Keratinocyte (primary cell): ENCODE results near the gene RTN1. TPM values are rescaled to one million over a fixed set of nuclear protein-coding genes. Genes with fewer than 3 reads are reported as not detected.

ENCODE experiments used
- DNase-seq: peaks from one replicate; pipeline ENCODE4 v3.0.0-alpha.2; 2011; ENCODE audit warnings: low read depth, missing footprints, low spot score
- FAIRE-seq: peaks from 2 replicates; lab custom pipeline; 2011; peaks lifted over from hg19 to GRCh38; lab: Jason Lieb, UNC
- H2AFZ ChIP-seq: 2 replicates; pipeline ENCODE4 v1.6.0; 2012; ENCODE audit warnings: low read length, control low read depth, inconsistent platforms; ENCODE audit not compliant: control insufficient read depth
- H3K27ac ChIP-seq: 2 replicates; pipeline ENCODE4 v1.5.1; 2011; ENCODE audit warnings: low read length; ENCODE audit not compliant: control insufficient read depth, insufficient read depth
- H3K27me3 ChIP-seq: 3 replicates; pipeline ENCODE4 v1.6.0; 2011; ENCODE audit warnings: low read length; ENCODE audit not compliant: control insufficient read depth, insufficient read depth; ENCODE audit errors: extremely low read depth
- H3K36me3 ChIP-seq, 2 experiments: 2 replicates in 1 of 2; 3 replicates in 1 of 2; pipeline ENCODE4 v1.5.1; 2011; ENCODE audit warnings: low read length in 2 of 2, mild to moderate bottlenecking in 1 of 2; ENCODE audit not compliant: control insufficient read depth in 2 of 2, insufficient read depth in 2 of 2; ENCODE audit errors: extremely low read depth in 1 of 2
- H3K4me1 ChIP-seq: 3 replicates; pipeline ENCODE4 v1.5.1; 2011; ENCODE audit warnings: low read length; ENCODE audit not compliant: control insufficient read depth, insufficient read depth; ENCODE audit errors: extremely low read depth
- H3K4me2 ChIP-seq: 3 replicates; pipeline ENCODE4 v1.6.0; 2011; ENCODE audit warnings: low read depth, low read length; ENCODE audit not compliant: control insufficient read depth, insufficient read depth; ENCODE audit errors: extremely low read depth
- H3K4me3 ChIP-seq, 3 experiments: fragments of 200-600 bp in 1 of 3; sonication (generic) in 1 of 3; 2 replicates in 2 of 3; 3 replicates in 1 of 3; pipeline ENCODE4 v1.5.1; 2011 to 2016; ENCODE audit warnings: low read length in 3 of 3, mild to moderate bottlenecking in 3 of 3, control low read depth in 2 of 3, inconsistent platforms in 1 of 3, low read depth in 1 of 3, mixed read lengths in 1 of 3, mixed run types in 1 of 3, moderate library complexity in 1 of 3; ENCODE audit not compliant: control insufficient read depth in 2 of 3, insufficient read depth in 2 of 3; ENCODE audit errors: extremely low read depth in 1 of 3
- H3K79me2 ChIP-seq: 2 replicates; pipeline ENCODE4 v1.6.0; 2012; ENCODE audit warnings: low read length; ENCODE audit not compliant: control insufficient read depth, insufficient read depth
- H3K9ac ChIP-seq: 3 replicates; pipeline ENCODE4 v1.6.0; 2011; ENCODE audit warnings: low read length; ENCODE audit not compliant: control insufficient read depth, insufficient read depth; ENCODE audit errors: extremely low read depth
- H3K9me1 ChIP-seq: 3 replicates; pipeline ENCODE4 v1.6.0; 2011; ENCODE audit warnings: low read length; ENCODE audit not compliant: control insufficient read depth, insufficient read depth; ENCODE audit errors: extremely low read depth
- H3K9me3 ChIP-seq: 2 replicates; pipeline ENCODE4 v1.5.1; 2012; ENCODE audit warnings: low read depth, low read length; ENCODE audit not compliant: control insufficient read depth
- H4K20me1 ChIP-seq: 3 replicates; pipeline ENCODE4 v1.6.0; 2011; ENCODE audit warnings: low read length; ENCODE audit not compliant: control insufficient read depth, insufficient read depth; ENCODE audit errors: extremely low read depth
- CTCF ChIP-seq, 3 experiments: IDR thresholded peaks in 1 of 3; conservative IDR thresholded peaks in 1 of 3; optimal IDR thresholded peaks in 1 of 3; 2 replicates in 2 of 3; 3 replicates in 1 of 3; pipeline versions ENCODE3 to v1.5.1; 2011; ENCODE audit warnings: low read length in 3 of 3, mild to moderate bottlenecking in 3 of 3, moderate library complexity in 2 of 3, control low read depth in 1 of 3, inconsistent platforms in 1 of 3; ENCODE audit not compliant: insufficient read depth in 2 of 3; ENCODE audit errors: extremely low read depth in 1 of 3
- EZH2 ChIP-seq: IDR thresholded peaks from one replicate; pipeline ENCODE4 v1.6.1; 2012; ENCODE audit warnings: inconsistent platforms, mild to moderate bottlenecking, low read length, moderate library complexity
- dilution Hi-C: fragments of 300-500 bp; cut with MboI; formaldehyde crosslinking; loops from one replicate; pipeline ENCODE4 v1.7.0; 2020; ENCODE audit warnings: low sequenced_read_pairs; ENCODE audit not compliant: extremely low pct_ligation_motif_present
- polyA plus RNA-seq, 5 experiments: library from polyadenylated mRNA; depleted of rRNA in 3 of 5; stranded (reverse) in 3 of 5; stranded (forward) in 1 of 5; unstranded in 1 of 5; fragments of >200 nt; gene quantifications; 1 replicate in 1 of 5; 2 replicates in 3 of 5; 3 replicates in 1 of 5; pipeline versions ENCODE4 v1.2.1 to v1.2.3, GENCODE V29; 2011 to 2012; ENCODE audit warnings: missing spikeins in 2 of 5, low read depth in 1 of 5, low replicate concordance in 1 of 5

Gene RTN1
- polyA plus RNA-seq, 1 donor (not counting 4 experiments of a cell fraction or from before 2014, with no cell fraction given), result 0.05 TPM

- TF ChIP-seq EZH2, result no peak
- TF ChIP-seq CTCF (optimal IDR thresholded peaks at IDR 0.05 in 1 of 3, IDR thresholded peaks at IDR 0.05 in 1 of 3, conservative IDR thresholded peaks at IDR 0.05 in 1 of 3; ENCODE audit: extremely low read depth in 1 of 3, insufficient read depth in 2 of 3, low read length in 3 of 3), result no peak
- no peak for DNase-seq
- no peak overlapping the region for H3K9ac ChIP-seq
- no peaks in the 10 kb centered on the region for H3K36me3 ChIP-seq
- H3K27ac ChIP-seq, result no peak overlapping the region
- H3K9me3 ChIP-seq, result no peaks in the 10 kb centered on the region
- no peaks in the 10 kb centered on the region for H3K4me1 ChIP-seq
- no peak overlapping the region for H3K4me2 ChIP-seq
- H4K20me1 ChIP-seq, result no peaks in the 10 kb centered on the region
- dilution Hi-C loops, result no loop called here
- no peaks in the 10 kb centered on the region for H3K9me1 ChIP-seq
- no peak for FAIRE-seq
- no peaks in the 10 kb centered on the region for H3K79me2 ChIP-seq
- H3K27me3 ChIP-seq, result no peaks in the 10 kb centered on the region
- no peak overlapping the region for H2AFZ ChIP-seq
- no peak overlapping the region for H3K4me3 ChIP-seq
These were observed 21.0 kb downstream of the RTN1 start for GRCh38 chr14:59849411-59850130.

- Histone ChIP-seq H3K4me1 (no peaks in the 10 kb centered on the region), H3K9me1 (no peaks in the 10 kb centered on the region), H3K9ac (no peak overlapping the region), H3K4me2 (no peak overlapping the region), H3K36me3 (no peaks in the 10 kb centered on the region), H2AFZ (no peak overlapping the region), H4K20me1 (no peaks in the 10 kb centered on the region), H3K27ac (no peak overlapping the region), H3K9me3 (no peaks in the 10 kb centered on the region), H3K79me2 (no peaks in the 10 kb centered on the region), H3K4me3 (no peak overlapping the region), H3K27me3 (no peaks in the 10 kb centered on the region)
- no peak for FAIRE-seq
- dilution Hi-C loops, result no loop called here
- no peak for DNase-seq
- TF ChIP-seq EZH2 (no peak), CTCF (optimal IDR thresholded peaks at IDR 0.05 in 1 of 3, IDR thresholded peaks at IDR 0.05 in 1 of 3, conservative IDR thresholded peaks at IDR 0.05 in 1 of 3; ENCODE audit: extremely low read depth in 1 of 3, insufficient read depth in 2 of 3, low read length in 3 of 3) (no peak)
These were observed 21.9 kb downstream of the RTN1 start for GRCh38 chr14:59848671-59849070.
